CD4-positive, alpha-beta T cell treated with Interleukin-10 for 1 hour (primary cell): Measurements from ENCODE around the gene EFNA1.

Experiments used
- DNase-seq: peaks from one replicate; pipeline ENCODE4 v3.0.0-alpha.2; 2020

Gene EFNA1

GRCh38 chr1:155176544-155177071 is 48.9 kb downstream of the EFNA1 start:
- DNase-seq, result peak; percentile 87

- no peak for DNase-seq
Observed at GRCh38 chr1:155177192-155177917, 49.7 kb downstream of the EFNA1 start.

GRCh38 chr1:155177918-155178281 is 50.2 kb downstream of the EFNA1 start:
- no peak for DNase-seq

- DNase-seq, result no peak
Observed at GRCh38 chr1:155178441-155179111, 50.9 kb downstream of the EFNA1 start.

- no peak for DNase-seq
Observed at GRCh38 chr1:155179112-155180031, 51.7 kb downstream of the EFNA1 start.

GRCh38 chr1:155181371-155182051 is 53.8 kb downstream of the EFNA1 start:
- no peak for DNase-seq

GRCh38 chr1:155182052-155182550 is 54.4 kb downstream of the EFNA1 start:
- DNase-seq, result no peak

- no peak for DNase-seq
Observed at GRCh38 chr1:155183775-155184221, 56.1 kb downstream of the EFNA1 start.

- no peak for DNase-seq
Observed at GRCh38 chr1:155184351-155184811, 56.7 kb downstream of the EFNA1 start.
